H1 (cell line): ENCODE results near the gene CAPZA2. TPM values are rescaled to one million over a fixed set of nuclear protein-coding genes. Genes with fewer than 3 reads are reported as not detected.

Experiments used
- CTCF ChIA-PET: fragments of 300-600 bp; sonication (Branson Sonifier 250); formaldehyde crosslinking; loops from one replicate; lab custom pipeline; 2021; ENCODE audit not compliant: partially characterized antibody; lab: Charles Lee
- POLR2A ChIA-PET: fragments of 300-600 bp; sonication (Branson Sonifier 250); formaldehyde crosslinking; loops from one replicate; lab custom pipeline; 2021; ENCODE audit warnings: inconsistent platforms; ENCODE audit not compliant: partially characterized antibody; lab: Charles Lee
- DNase-seq, 2 experiments: peaks; one replicate each; pipeline versions ENCODE4 v3.0.0 to v3.0.0-alpha.2; 2010 to 2022; ENCODE audit warnings: low spot score in 2 of 2, low read depth in 1 of 2, mixed read lengths in 1 of 2
- FAIRE-seq: peaks from 2 replicates; lab custom pipeline; 2011; peaks lifted over from hg19 to GRCh38; lab: Jason Lieb, UNC
- H2AFZ ChIP-seq: 2 replicates; pipeline ENCODE4 v1.8.1; 2012; ENCODE audit warnings: low read length, inconsistent platforms
- H2AK5ac ChIP-seq: 2 replicates; pipeline ENCODE4 v1.6.1; 2013; ENCODE audit warnings: low read depth, low read length
- H2BK120ac ChIP-seq: replicated peaks from 2 replicates; pipeline ENCODE3; 2013; ENCODE audit warnings: low read depth, low read length, inconsistent platforms
- H2BK12ac ChIP-seq: 2 replicates; pipeline ENCODE4 v1.6.1; 2013; ENCODE audit warnings: low read depth, low read length
- H2BK15ac ChIP-seq: 2 replicates; pipeline ENCODE4 v1.6.1; 2013; ENCODE audit warnings: low read length
- H2BK20ac ChIP-seq: 2 replicates; pipeline ENCODE4 v1.6.1; 2013; ENCODE audit warnings: low read length
- H2BK5ac ChIP-seq: 2 replicates; pipeline ENCODE4 v1.6.1; 2013; ENCODE audit warnings: low read depth, low read length
- H3K14ac ChIP-seq: 2 replicates; pipeline ENCODE4 v1.6.1; 2013; ENCODE audit warnings: inconsistent platforms; ENCODE audit not compliant: insufficient read length
- H3K18ac ChIP-seq: 2 replicates; pipeline ENCODE4 v1.6.1; 2013; ENCODE audit warnings: low read length; ENCODE audit errors: extremely low read depth
- H3K23ac ChIP-seq: 2 replicates; pipeline ENCODE4 v1.6.1; 2013; ENCODE audit warnings: inconsistent platforms; ENCODE audit not compliant: insufficient read length
- H3K23me2 ChIP-seq: 2 replicates; pipeline ENCODE4 v1.6.1; 2013; ENCODE audit warnings: low read depth, low read length
- H3K27ac ChIP-seq: 2 replicates; pipeline ENCODE4 v1.6.1; 2011; ENCODE audit warnings: low read depth, low read length, inconsistent platforms
- H3K27me3 ChIP-seq, 4 experiments: replicated peaks in 1 of 4; 1 replicate in 1 of 4; 2 replicates in 3 of 4; pipeline versions ENCODE4 v1.6.1 to v1.8.1; 2011 to 2013; ENCODE audit warnings: low read length in 3 of 4, mild to moderate bottlenecking in 3 of 4, inconsistent platforms in 2 of 4, mixed read lengths in 2 of 4, moderate library complexity in 1 of 4; ENCODE audit not compliant: control insufficient read depth in 3 of 4, insufficient read depth in 3 of 4; ENCODE audit errors: extremely low read depth in 1 of 4
- H3K36me3 ChIP-seq, 4 experiments: 2 replicates each; pipeline versions ENCODE4 v1.6.1 to v1.8.1; 2011 to 2013; ENCODE audit warnings: mild to moderate bottlenecking in 4 of 4, low read length in 3 of 4, moderate library complexity in 2 of 4, control low read depth in 1 of 4, inconsistent platforms in 1 of 4; ENCODE audit not compliant: insufficient read depth in 4 of 4, control insufficient read depth in 2 of 4
- H3K4ac ChIP-seq: replicated peaks from 2 replicates; pipeline ENCODE3; 2013; ENCODE audit warnings: low read length, low read depth, mixed read lengths, inconsistent platforms; ENCODE audit not compliant: insufficient read length
- H3K4me1 ChIP-seq, 4 experiments: replicated peaks in 1 of 4; 1 replicate in 1 of 4; 2 replicates in 3 of 4; pipeline versions ENCODE4 v1.6.1 to v1.8.1; 2011 to 2013; ENCODE audit warnings: low read length in 3 of 4, inconsistent platforms in 2 of 4, mixed read lengths in 1 of 4; ENCODE audit not compliant: insufficient read depth in 4 of 4, control insufficient read depth in 3 of 4
- H3K4me2 ChIP-seq, 2 experiments: 2 replicates each; pipeline versions ENCODE4 v1.6.1 to v1.8.1; 2011 to 2013; ENCODE audit warnings: low read depth in 2 of 2, low read length in 2 of 2, control low read depth in 1 of 2, inconsistent platforms in 1 of 2, mild to moderate bottlenecking in 1 of 2; ENCODE audit not compliant: insufficient read depth in 1 of 2
- H3K4me3 ChIP-seq, 4 experiments: fragments of 200-600, 300-600 bp in 1 of 4; sonication (generic), shearing (Covaris generic), sonication (Bioruptor Twin) in 1 of 4; 2 replicates each; pipeline versions ENCODE4 v1.5.1 to v1.8.1; 2011 to 2016; ENCODE audit warnings: low read length in 4 of 4, low read depth in 3 of 4, control low read depth in 2 of 4, inconsistent platforms in 2 of 4, mild to moderate bottlenecking in 2 of 4, mixed read lengths in 1 of 4, moderate library complexity in 1 of 4; ENCODE audit not compliant: insufficient read depth in 2 of 4; ENCODE audit errors: extremely low read depth in 1 of 4
- H3K56ac ChIP-seq: replicated peaks from 2 replicates; pipeline ENCODE3; 2013; ENCODE audit warnings: low read depth, mild to moderate bottlenecking, mixed read lengths, low read length, inconsistent platforms; ENCODE audit not compliant: insufficient read length
- H3K79me1 ChIP-seq: 2 replicates; pipeline ENCODE4 v1.6.1; 2013; ENCODE audit warnings: low read depth, low read length, control low read depth
- H3K79me2 ChIP-seq, 2 experiments: 2 replicates each; pipeline versions ENCODE4 v1.6.1 to v1.8.1; 2012 to 2013; ENCODE audit warnings: low read length in 2 of 2, mild to moderate bottlenecking in 2 of 2, inconsistent platforms in 1 of 2; ENCODE audit not compliant: insufficient read depth in 2 of 2, control insufficient read depth in 1 of 2
- H3K9ac ChIP-seq, 4 experiments: replicated peaks in 1 of 4; 1 replicate in 1 of 4; 2 replicates in 3 of 4; pipeline versions ENCODE4 v1.6.1 to v1.8.1; 2011 to 2013; ENCODE audit warnings: low read depth in 3 of 4, low read length in 3 of 4, control low read depth in 2 of 4, mild to moderate bottlenecking in 2 of 4, moderate library complexity in 2 of 4, inconsistent platforms in 1 of 4; ENCODE audit errors: extremely low read depth in 1 of 4
- H3K9me3 ChIP-seq, 2 experiments: 2 replicates each; pipeline versions ENCODE4 v1.6.1 to v1.8.1; 2012 to 2013; ENCODE audit warnings: mild to moderate bottlenecking in 2 of 2, moderate library complexity in 2 of 2, control low read depth in 1 of 2, inconsistent platforms in 1 of 2, low read depth in 1 of 2, low read length in 1 of 2, mixed read lengths in 1 of 2; ENCODE audit not compliant: insufficient read depth in 2 of 2
- H4K20me1 ChIP-seq, 2 experiments: replicated peaks in 1 of 2; 2 replicates each; pipeline versions ENCODE3 to v1.8.1; 2011 to 2013; ENCODE audit warnings: inconsistent platforms in 2 of 2, low read length in 2 of 2, mild to moderate bottlenecking in 1 of 2; ENCODE audit not compliant: insufficient read depth in 2 of 2, control insufficient read depth in 1 of 2
- H4K5ac ChIP-seq: 2 replicates; pipeline ENCODE4 v1.6.1; 2013; ENCODE audit warnings: low read length, low read depth, mixed read lengths, inconsistent platforms; ENCODE audit not compliant: insufficient read length
- H4K8ac ChIP-seq: 2 replicates; pipeline ENCODE4 v1.8.0; 2013; ENCODE audit warnings: mild to moderate bottlenecking, moderate library complexity, low read length, inconsistent platforms; ENCODE audit not compliant: insufficient read depth; ENCODE audit errors: extremely low read depth
- H4K91ac ChIP-seq: replicated peaks from 2 replicates; pipeline ENCODE3; 2013; ENCODE audit warnings: low read length, mixed read lengths, inconsistent platforms; ENCODE audit not compliant: insufficient read length
- CBX5 ChIP-seq: fragments of 300-800, 300-1000 bp; sonication (generic); IDR thresholded peaks from 2 replicates; pipeline ENCODE4 v1.7.1; 2016; ENCODE audit warnings: antibody characterized with exemption, low read length, low read depth
- CHD1 ChIP-seq: IDR thresholded peaks from 2 replicates; pipeline ENCODE4 v1.6.1; 2012; ENCODE audit warnings: low read depth, low read length, improper control_type of control experiment
- HDAC2 ChIP-seq, 2 experiments: fragments of 300-600 bp in 1 of 2; sonication (generic) in 1 of 2; IDR thresholded peaks; 2 replicates each; pipeline ENCODE4 v1.6.1; 2011 to 2012; ENCODE audit warnings: low read depth in 2 of 2, low read length in 2 of 2, mild to moderate bottlenecking in 2 of 2, moderate library complexity in 2 of 2, borderline replicate concordance in 1 of 2, inconsistent platforms in 1 of 2
- KDM5A ChIP-seq: fragments of 200-600 bp; IDR thresholded peaks from 2 replicates; pipeline ENCODE4 v1.7.1; 2012; ENCODE audit warnings: mild to moderate bottlenecking, low read length, inconsistent platforms, mixed read lengths
- RNF2 ChIP-seq: fragments of 200-900, 300-1000 bp; sonication (generic); IDR thresholded peaks from 2 replicates; pipeline ENCODE4 v1.7.1; 2016; ENCODE audit warnings: borderline replicate concordance, low read depth, mild to moderate bottlenecking, antibody characterized with exemption, low read length; ENCODE audit not compliant: poor library complexity, severe bottlenecking; ENCODE audit errors: missing control alignments
- RXRA ChIP-seq: IDR thresholded peaks from 2 replicates; pipeline ENCODE4 v1.6.1; 2011; ENCODE audit warnings: low read depth, mild to moderate bottlenecking, low read length, moderate library complexity; ENCODE audit not compliant: insufficient read depth
- SIN3A ChIP-seq, 2 experiments: IDR thresholded peaks in 1 of 2; conservative IDR thresholded peaks in 1 of 2; 2 replicates each; pipeline ENCODE4 v1.6.1; 2011 to 2012; ENCODE audit warnings: low read length in 2 of 2, improper control_type of control experiment in 1 of 2, low read depth in 1 of 2, mild to moderate bottlenecking in 1 of 2
- SIRT6 ChIP-seq: IDR thresholded peaks from one replicate; pipeline ENCODE4 v1.7.1; 2012; ENCODE audit warnings: low read length, inconsistent platforms
- SIX5 ChIP-seq: IDR thresholded peaks from 2 replicates; pipeline ENCODE4 v1.6.1; 2011; ENCODE audit warnings: mild to moderate bottlenecking, low read depth, low read length
- SRF ChIP-seq: IDR thresholded peaks from 2 replicates; pipeline ENCODE4 v1.6.1; 2011; ENCODE audit warnings: mild to moderate bottlenecking, low read depth, low read length, moderate library complexity
- TAF1 ChIP-seq: IDR thresholded peaks from 2 replicates; pipeline ENCODE4 v1.6.1; 2011; ENCODE audit warnings: mild to moderate bottlenecking, low read depth, low read length
- TEAD4 ChIP-seq: IDR thresholded peaks from 2 replicates; pipeline ENCODE4 v1.6.1; 2012; ENCODE audit warnings: low read depth, low read length, inconsistent platforms, mixed read lengths
- YY1 ChIP-seq: IDR thresholded peaks from 2 replicates; pipeline ENCODE4 v1.6.1; 2011; ENCODE audit warnings: low read depth, mild to moderate bottlenecking, low read length
- WGBS, 2 experiments: shearing (Covaris generic) in 1 of 2; methylation state at CpG; one replicate each; pipeline versions ENCODE4 v1.1.6 to v1.1.7; 2013 to 2015; ENCODE audit warnings: low lambda C conversion rate in 2 of 2, mixed read lengths in 2 of 2, inconsistent platforms in 1 of 2, low coverage in 1 of 2, missing lambda C conversion rate in 1 of 2; ENCODE audit not compliant: insufficient replicate concordance in 2 of 2, insufficient coverage in 1 of 2, insufficient read length in 1 of 2; ENCODE audit errors: extremely low coverage in 1 of 2, missing lambda C conversion rate in 1 of 2; 5-methylcytosine and 5-hydroxymethylcytosine counted together
- polyA plus RNA-seq, 7 experiments: library from polyadenylated mRNA; depleted of rRNA in 3 of 7; stranded (reverse) in 5 of 7; unstranded in 2 of 7; fragments of >200 nt in 5 of 7; fragments of 200-250 nt in 2 of 7; gene quantifications; 1 replicate in 5 of 7; 2 replicates in 1 of 7; 4 replicates in 1 of 7; pipeline versions ENCODE4 v1.2.1 to v1.2.3, GENCODE V29; 2011 to 2013; ENCODE audit warnings: missing spikeins in 2 of 7, mixed read lengths in 2 of 7
- total RNA-seq: library from RNA; stranded (reverse); fragmentation: NEBNext Ultra II Directional; extraction: Animal tissue kit (Norgen Biotek cat#: 25700); gene quantifications from 2 replicates; pipeline ENCODE4 v1.2.1, GENCODE V29; 2021

The CAPZA2 gene
- total and polyA plus RNA-seq, 2 of the 8 experiments (the other 6 are each of a cell fraction or from before 2014, with no cell fraction given): 33.2 to 145 TPM

- H2BK12ac ChIP-seq: peak within 1 kb of the TSS; percentile 71
- peak within 1 kb of the TSS; percentile 100 for H2AFZ ChIP-seq
- no peak within 1 kb of the TSS for H3K4ac ChIP-seq
- peaks cover 0 to 24% of the 10 kb centered on the region in 2 experiments; a peak in 2 of 4 replicates for H3K79me2 ChIP-seq
- H2BK15ac ChIP-seq: peak within 1 kb of the TSS; percentile 19; the same call in 1 of the 2 replicates
- DNase-seq (peak in 1 of 2 experiments; percentile 73), FAIRE-seq (no peak)
- peak within 1 kb of the TSS; percentile 90 to 98 (median 96) for H3K9ac ChIP-seq
- no peak within 1 kb of the TSS for H2BK120ac ChIP-seq
- peaks cover 0 to 11% (median 5%) of the 10 kb centered on the region in 4 experiments; a peak in 3 of 7 replicates for H3K4me1 ChIP-seq
- H4K91ac ChIP-seq: peak within 1 kb of the TSS; percentile 68
- ChIA-PET POLR2A (interaction anchor here (0.6 to 3.4 kb wide), 9 partner anchors 9 to 155 kb away, joined by 3 to 34 read pairs (median 4); no protein-coding TSS in a partner anchor), CTCF (interaction anchor here (0.6 to 2.7 kb wide), 6 partner anchors 14 to 259 kb away, joined by 3 to 10 read pairs (median 3); no protein-coding TSS in a partner anchor)
- peak within 1 kb of the TSS; percentile 94 for H3K18ac ChIP-seq
- peak within 1 kb of the TSS; percentile 80 to 97 (median 89) for H3K4me3 ChIP-seq
- no peak within 1 kb of the TSS for H3K23ac ChIP-seq
- H4K5ac ChIP-seq: peak within 1 kb of the TSS; percentile 97
- no peak within 1 kb of the TSS for H2BK20ac ChIP-seq
- H3K27ac ChIP-seq: peak within 1 kb of the TSS; percentile 94
- H3K4me2 ChIP-seq: peak within 1 kb of the TSS; percentile 85 to 95
- peak within 1 kb of the TSS; percentile 96 for H2BK5ac ChIP-seq
- H3K14ac ChIP-seq: peak within 1 kb of the TSS; percentile 3
- H3K56ac ChIP-seq: peak within 1 kb of the TSS; percentile 89
- H3K79me1 ChIP-seq: no peaks in the 10 kb centered on the region
- no peak within 1 kb of the TSS for H2AK5ac ChIP-seq
- no peaks in the 10 kb centered on the region for H3K27me3 ChIP-seq
- no peaks in the 10 kb centered on the region for H3K36me3 ChIP-seq
- 2% methylated on average over 62 of the region's 77 CpGs; no CpG with 5 or more reads in 1 of the 2 experiments for WGBS, 2 experiments
- peak within 1 kb of the TSS; percentile 97 for H4K8ac ChIP-seq
- H4K20me1 ChIP-seq: no peaks in the 10 kb centered on the region
- H3K23me2 ChIP-seq: peaks cover 3% of the 10 kb centered on the region
- H3K9me3 ChIP-seq: no peaks in the 10 kb centered on the region
- TF ChIP-seq RXRA (no peak), RNF2 (no peak), TEAD4 (no peak), TAF1 (peak; percentile 68), HDAC2 (IDR thresholded peaks at IDR 0.05; ENCODE audit: borderline replicate concordance in 1 of 2, low read depth in 2 of 2, low read length in 2 of 2) (no peak), SIX5 (no peak), SIRT6 (no peak), KDM5A (no peak), CBX5 (no peak), YY1 (peak; percentile 56; the same call in 1 of the 2 replicates), SIN3A (conservative IDR thresholded peaks at IDR 0.05 in 1 of 2, IDR thresholded peaks at IDR 0.05 in 1 of 2; ENCODE audit: low read depth in 1 of 2, low read length in 2 of 2) (no peak; a peak in 1 of 4 replicates), SRF (no peak), CHD1 (no peak)
Observed at GRCh38 chr7:116953372-116953905, 91.1 kb downstream of the CAPZA2 start, which contains the start of gene ST7. ST7 (plus strand) TSS chr7:116953501; CDS start chr7:116953541, 40 bp downstream.
